Liver (tissue), 9 donors: ENCODE data around the gene TIFAB. TPM values are rescaled to one million over a fixed set of nuclear protein-coding genes. Genes with fewer than 3 reads are reported as not detected.

Experiments used
- DNase-seq: peaks from one replicate; pipeline ENCODE4 v3.0.0-alpha.2; 2017; ENCODE audit warnings: low spot score
- H3K27ac ChIP-seq, 2 donors: one replicate each; pipeline ENCODE4 v1.7.0; 2013; ENCODE audit warnings: inconsistent platforms in 2 of 2, low read length in 2 of 2, control low read depth in 1 of 2, low read depth in 1 of 2, mild to moderate bottlenecking in 1 of 2
- H3K27me3 ChIP-seq, 4 donors: one replicate each; pipeline versions ENCODE4 v1.6.1 to v1.7.0; 2013; ENCODE audit warnings: low read length in 3 of 4, inconsistent platforms in 1 of 4, mild to moderate bottlenecking in 1 of 4, moderate library complexity in 1 of 4; ENCODE audit not compliant: control insufficient read depth in 4 of 4, insufficient read depth in 4 of 4
- H3K36me3 ChIP-seq, 4 donors: one replicate each; pipeline versions ENCODE4 v1.6.1 to v1.7.0; 2013; ENCODE audit warnings: low read length in 3 of 4, mild to moderate bottlenecking in 3 of 4, low read depth in 1 of 4, moderate library complexity in 1 of 4; ENCODE audit not compliant: control insufficient read depth in 4 of 4, insufficient read depth in 3 of 4
- H3K4me1 ChIP-seq, 4 donors: one replicate each; pipeline versions ENCODE4 v1.6.1 to v1.7.0; 2013; ENCODE audit warnings: low read length in 3 of 4, mild to moderate bottlenecking in 3 of 4, moderate library complexity in 1 of 4; ENCODE audit not compliant: control insufficient read depth in 4 of 4, insufficient read depth in 4 of 4
- H3K4me3 ChIP-seq, 3 donors: one replicate each; pipeline versions ENCODE4 v1.6.1 to v1.7.0; 2013; ENCODE audit warnings: low read length in 3 of 3, control low read depth in 1 of 3, low read depth in 1 of 3, mild to moderate bottlenecking in 1 of 3
- H3K9ac ChIP-seq, 2 donors: one replicate each; pipeline ENCODE4 v1.7.0; 2013; ENCODE audit warnings: low read length in 2 of 2, mild to moderate bottlenecking in 2 of 2, moderate library complexity in 2 of 2, control low read depth in 1 of 2, low read depth in 1 of 2
- H3K9me3 ChIP-seq, 4 donors: one replicate each; pipeline versions ENCODE4 v1.6.1 to v1.7.0; 2013; ENCODE audit warnings: low read length in 3 of 4; ENCODE audit not compliant: control insufficient read depth in 4 of 4
- ATF3 ChIP-seq: IDR thresholded peaks from 2 replicates; pipeline ENCODE4 v1.6.1; 2016; ENCODE audit warnings: antibody characterized with exemption
- EGR1 ChIP-seq, 2 donors: IDR thresholded peaks; 2 replicates each; pipeline ENCODE4 v1.6.1; 2016 to 2018; ENCODE audit warnings: antibody characterized with exemption in 2 of 2, low read depth in 2 of 2
- GABPA ChIP-seq, 2 donors: IDR thresholded peaks in 1 of 2; conservative IDR thresholded peaks in 1 of 2; 2 replicates each; pipeline ENCODE4 v1.6.1; 2016; ENCODE audit warnings: antibody characterized with exemption in 2 of 2, mild to moderate bottlenecking in 1 of 2, moderate library complexity in 1 of 2
- HNF4A ChIP-seq, 2 donors: conservative IDR thresholded peaks; 2 replicates each; pipeline ENCODE4 v1.6.1; 2016; ENCODE audit warnings: antibody characterized with exemption in 2 of 2, mild to moderate bottlenecking in 2 of 2
- HNF4G ChIP-seq: IDR thresholded peaks from 2 replicates; pipeline ENCODE4 v1.6.1; 2016; ENCODE audit warnings: antibody characterized with exemption
- MAX ChIP-seq: IDR thresholded peaks from 2 replicates; pipeline ENCODE4 v1.6.1; 2016; ENCODE audit warnings: antibody characterized with exemption
- NR2F2 ChIP-seq: IDR thresholded peaks from 2 replicates; pipeline ENCODE4 v1.6.1; 2016; ENCODE audit warnings: antibody characterized with exemption
- RAD21 ChIP-seq, 2 donors: IDR thresholded peaks; 2 replicates each; pipeline ENCODE4 v1.6.1; 2016; ENCODE audit warnings: antibody characterized with exemption in 2 of 2, mild to moderate bottlenecking in 2 of 2
- TAF1 ChIP-seq: conservative IDR thresholded peaks from 2 replicates; pipeline ENCODE4 v1.6.1; 2016; ENCODE audit warnings: antibody characterized with exemption, mild to moderate bottlenecking
- YY1 ChIP-seq: IDR thresholded peaks from 2 replicates; pipeline ENCODE4 v1.6.1; 2016; ENCODE audit warnings: antibody characterized with exemption, mild to moderate bottlenecking
- WGBS: extraction: QIAGEN DNeasy Blood & Tissue Kit; methylation state at CpG from one replicate; pipeline ENCODE4 v1.1.7; 2013; 5-methylcytosine and 5-hydroxymethylcytosine counted together
- polyA plus RNA-seq, 2 donors: library from polyadenylated mRNA; stranded (reverse) in 1 of 2; unstranded in 1 of 2; fragments of 200-250 nt in 1 of 2; fragments of >200 nt in 1 of 2; fragmentation: Nextera tagmentation in 1 of 2; extraction: Ambion mirVana in 1 of 2; gene quantifications; one replicate each; pipeline versions ENCODE4 v1.2.1 to v1.2.3, GENCODE V29; 2013 to 2015
- total RNA-seq, 2 donors: library from RNA; depleted of rRNA; stranded (reverse); fragments of >200 nt; gene quantifications; one replicate each; pipeline ENCODE4 v1.2.3, GENCODE V29; 2014
- TF ChIP-seq, protein P1 (sequence below): fragments of 150-350 bp; IDR thresholded peaks from 2 replicates; pipeline ENCODE4 v1.5.1; 2017; ENCODE audit warnings: improper control_type of control experiment, low read depth, low read length; ENCODE audit not compliant: missing input control
- TF ChIP-seq, protein P2 (sequence below): IDR thresholded peaks from 2 replicates; pipeline ENCODE4 v1.6.1; 2016; ENCODE audit warnings: antibody characterized with exemption
- TF ChIP-seq, protein P3 (sequence below): IDR thresholded peaks from 2 replicates; pipeline ENCODE4 v1.6.1; 2016; ENCODE audit warnings: antibody characterized with exemption, mild to moderate bottlenecking
- donor health status: healthy.
- donor health status: healthy.
- donor health status: healthy.
- donor health status: healthy.
- donor health status: healthy.

Gene TIFAB
- total and polyA plus RNA-seq, 4 donors, result 0.02 to 0.47 TPM; not detected in 2

DNA sequence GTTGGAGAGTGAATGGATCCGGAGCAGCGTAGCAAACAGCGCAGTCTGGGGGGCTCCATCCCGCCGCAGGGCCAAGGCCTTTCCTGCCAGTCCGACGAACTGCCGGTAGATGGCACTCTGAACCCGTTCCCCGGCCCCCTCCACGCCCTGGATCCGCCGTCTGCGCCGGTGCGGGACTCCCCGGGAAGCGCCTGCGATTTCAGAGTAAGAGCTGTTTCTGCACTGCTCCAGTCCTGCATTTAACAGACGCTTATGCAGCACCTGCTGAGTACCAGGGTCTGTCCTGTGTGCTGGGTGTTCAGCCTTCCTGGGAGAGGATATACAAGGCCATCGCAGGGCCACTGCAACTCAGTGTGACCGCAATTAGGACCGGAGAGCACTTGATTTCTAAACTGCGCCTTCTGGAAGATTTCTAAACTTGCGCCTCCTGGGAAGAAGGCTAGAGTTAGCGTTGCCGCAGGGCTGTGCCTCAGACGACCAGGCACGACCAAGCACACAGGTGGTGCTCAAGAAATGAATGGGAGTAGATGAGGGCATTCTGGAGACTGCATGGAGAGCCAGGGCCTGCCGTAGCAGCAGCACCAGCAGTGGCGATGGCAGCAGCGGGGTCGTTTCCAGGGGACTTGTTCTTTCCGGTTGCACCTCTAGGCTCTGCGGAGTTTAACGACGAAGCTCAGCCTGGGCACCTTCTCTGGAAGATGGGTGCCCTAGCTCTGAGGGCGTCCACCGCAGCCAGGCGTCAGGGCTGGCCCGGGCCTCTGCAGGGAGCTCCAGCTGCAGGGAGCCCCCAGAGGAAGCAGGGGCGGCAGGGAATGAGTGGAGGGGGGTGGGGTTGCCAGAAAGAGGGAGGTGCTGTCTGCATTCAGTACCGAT lies 14.3 kb upstream of the TIFAB start:
- Histone ChIP-seq H3K9ac (no peak overlapping the region), H3K4me1 (peaks cover 0 to 6% (median 4%) of the 10 kb centered on the region in 4 donors), H3K27ac (no peak overlapping the region), H3K4me3 (no peak overlapping the region), H3K36me3 (no peaks in the 10 kb centered on the region), H3K27me3 (peaks cover 0 to 10% (median 2%) of the 10 kb centered on the region in 4 donors), H3K9me3 (no peaks in the 10 kb centered on the region)
- DNase-seq, result peak; percentile 77
- 16% methylated on average over 43 of the region's 43 CpGs for WGBS
- TF ChIP-seq, protein P1, sequence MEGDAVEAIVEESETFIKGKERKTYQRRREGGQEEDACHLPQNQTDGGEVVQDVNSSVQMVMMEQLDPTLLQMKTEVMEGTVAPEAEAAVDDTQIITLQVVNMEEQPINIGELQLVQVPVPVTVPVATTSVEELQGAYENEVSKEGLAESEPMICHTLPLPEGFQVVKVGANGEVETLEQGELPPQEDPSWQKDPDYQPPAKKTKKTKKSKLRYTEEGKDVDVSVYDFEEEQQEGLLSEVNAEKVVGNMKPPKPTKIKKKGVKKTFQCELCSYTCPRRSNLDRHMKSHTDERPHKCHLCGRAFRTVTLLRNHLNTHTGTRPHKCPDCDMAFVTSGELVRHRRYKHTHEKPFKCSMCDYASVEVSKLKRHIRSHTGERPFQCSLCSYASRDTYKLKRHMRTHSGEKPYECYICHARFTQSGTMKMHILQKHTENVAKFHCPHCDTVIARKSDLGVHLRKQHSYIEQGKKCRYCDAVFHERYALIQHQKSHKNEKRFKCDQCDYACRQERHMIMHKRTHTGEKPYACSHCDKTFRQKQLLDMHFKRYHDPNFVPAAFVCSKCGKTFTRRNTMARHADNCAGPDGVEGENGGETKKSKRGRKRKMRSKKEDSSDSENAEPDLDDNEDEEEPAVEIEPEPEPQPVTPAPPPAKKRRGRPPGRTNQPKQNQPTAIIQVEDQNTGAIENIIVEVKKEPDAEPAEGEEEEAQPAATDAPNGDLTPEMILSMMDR, result peak; percentile 82
- TF ChIP-seq YY1 (no peak), RAD21 (IDR thresholded peaks at IDR 0.05) (peak; percentile 86 to 89), TAF1 (no peak)
- TF ChIP-seq, protein P2, sequence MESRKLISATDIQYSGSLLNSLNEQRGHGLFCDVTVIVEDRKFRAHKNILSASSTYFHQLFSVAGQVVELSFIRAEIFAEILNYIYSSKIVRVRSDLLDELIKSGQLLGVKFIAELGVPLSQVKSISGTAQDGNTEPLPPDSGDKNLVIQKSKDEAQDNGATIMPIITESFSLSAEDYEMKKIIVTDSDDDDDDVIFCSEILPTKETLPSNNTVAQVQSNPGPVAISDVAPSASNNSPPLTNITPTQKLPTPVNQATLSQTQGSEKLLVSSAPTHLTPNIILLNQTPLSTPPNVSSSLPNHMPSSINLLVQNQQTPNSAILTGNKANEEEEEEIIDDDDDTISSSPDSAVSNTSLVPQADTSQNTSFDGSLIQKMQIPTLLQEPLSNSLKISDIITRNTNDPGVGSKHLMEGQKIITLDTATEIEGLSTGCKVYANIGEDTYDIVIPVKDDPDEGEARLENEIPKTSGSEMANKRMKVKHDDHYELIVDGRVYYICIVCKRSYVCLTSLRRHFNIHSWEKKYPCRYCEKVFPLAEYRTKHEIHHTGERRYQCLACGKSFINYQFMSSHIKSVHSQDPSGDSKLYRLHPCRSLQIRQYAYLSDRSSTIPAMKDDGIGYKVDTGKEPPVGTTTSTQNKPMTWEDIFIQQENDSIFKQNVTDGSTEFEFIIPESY, result no peak

GRCh38 chr5:135465391-135466122 lies 13.4 kb upstream of the TIFAB start:
- TF ChIP-seq GABPA (IDR thresholded peaks at IDR 0.05 in 1 of 2, conservative IDR thresholded peaks at IDR 0.05 in 1 of 2) (no peak), NR2F2 (no peak), HNF4A (conservative IDR thresholded peaks at IDR 0.05) (no peak), HNF4G (no peak), ATF3 (no peak), EGR1 (IDR thresholded peaks at IDR 0.05; ENCODE audit: low read depth in 2 of 2) (no peak), MAX (no peak)
- TF ChIP-seq, protein P2, result no peak
- TF ChIP-seq, protein P3, sequence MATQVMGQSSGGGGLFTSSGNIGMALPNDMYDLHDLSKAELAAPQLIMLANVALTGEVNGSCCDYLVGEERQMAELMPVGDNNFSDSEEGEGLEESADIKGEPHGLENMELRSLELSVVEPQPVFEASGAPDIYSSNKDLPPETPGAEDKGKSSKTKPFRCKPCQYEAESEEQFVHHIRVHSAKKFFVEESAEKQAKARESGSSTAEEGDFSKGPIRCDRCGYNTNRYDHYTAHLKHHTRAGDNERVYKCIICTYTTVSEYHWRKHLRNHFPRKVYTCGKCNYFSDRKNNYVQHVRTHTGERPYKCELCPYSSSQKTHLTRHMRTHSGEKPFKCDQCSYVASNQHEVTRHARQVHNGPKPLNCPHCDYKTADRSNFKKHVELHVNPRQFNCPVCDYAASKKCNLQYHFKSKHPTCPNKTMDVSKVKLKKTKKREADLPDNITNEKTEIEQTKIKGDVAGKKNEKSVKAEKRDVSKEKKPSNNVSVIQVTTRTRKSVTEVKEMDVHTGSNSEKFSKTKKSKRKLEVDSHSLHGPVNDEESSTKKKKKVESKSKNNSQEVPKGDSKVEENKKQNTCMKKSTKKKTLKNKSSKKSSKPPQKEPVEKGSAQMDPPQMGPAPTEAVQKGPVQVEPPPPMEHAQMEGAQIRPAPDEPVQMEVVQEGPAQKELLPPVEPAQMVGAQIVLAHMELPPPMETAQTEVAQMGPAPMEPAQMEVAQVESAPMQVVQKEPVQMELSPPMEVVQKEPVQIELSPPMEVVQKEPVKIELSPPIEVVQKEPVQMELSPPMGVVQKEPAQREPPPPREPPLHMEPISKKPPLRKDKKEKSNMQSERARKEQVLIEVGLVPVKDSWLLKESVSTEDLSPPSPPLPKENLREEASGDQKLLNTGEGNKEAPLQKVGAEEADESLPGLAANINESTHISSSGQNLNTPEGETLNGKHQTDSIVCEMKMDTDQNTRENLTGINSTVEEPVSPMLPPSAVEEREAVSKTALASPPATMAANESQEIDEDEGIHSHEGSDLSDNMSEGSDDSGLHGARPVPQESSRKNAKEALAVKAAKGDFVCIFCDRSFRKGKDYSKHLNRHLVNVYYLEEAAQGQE, result no peak
- TF ChIP-seq, protein P1, result no peak
- no peak overlapping the region for H3K27ac ChIP-seq
- peaks cover 0 to 10% (median 2%) of the 10 kb centered on the region in 4 donors for H3K27me3 ChIP-seq
- no peak for DNase-seq
- no peaks in the 10 kb centered on the region for H3K36me3 ChIP-seq
- 54% methylated on average over 12 of the region's 12 CpGs for WGBS
- no peak overlapping the region for H3K4me3 ChIP-seq
- no peak overlapping the region for H3K9ac ChIP-seq
- H3K4me1 ChIP-seq, result peaks cover 0 to 6% (median 4%) of the 10 kb centered on the region in 4 donors
- H3K9me3 ChIP-seq, result no peaks in the 10 kb centered on the region
